Activated B cell treated with CpG ODN at 0.5 μM for 24 hours (primary cell): Measurements from ENCODE around the gene RRP8. TPM values are rescaled to one million over a fixed set of nuclear protein-coding genes. Genes with fewer than 3 reads are reported as not detected.

Experiments used
- ATAC-seq: fragments of 200-7000 bp; cut with Tn5 transposase; one replicate; pipeline ENCODE4 v1.10.0; 2021; ENCODE audit warnings: low read depth, mild to moderate bottlenecking, moderate library complexity
- CTCF ChIA-PET: fragments of 350-600 bp; sonication (Branson Sonifier 250); formaldehyde crosslinking; loops from one replicate; lab custom pipeline; 2021; ENCODE audit warnings: antibody characterized with exemption; lab: Charles Lee
- POLR2A ChIA-PET: fragments of 350-600 bp; sonication (Branson Sonifier 250); formaldehyde crosslinking; loops from one replicate; lab custom pipeline; 2021; ENCODE audit warnings: antibody characterized with exemption; lab: Charles Lee
- DNase-seq: peaks from one replicate; pipeline ENCODE4 v3.0.0; 2022
- H3K27ac Mint-ChIP-seq: one replicate; pipeline ENCODE4 v1.8.0; 2020; ENCODE audit warnings: mixed read lengths
- H3K27me3 Mint-ChIP-seq: one replicate; pipeline ENCODE4 v1.8.0; 2021; ENCODE audit warnings: mixed read lengths
- H3K36me3 Mint-ChIP-seq: one replicate; pipeline ENCODE4 v1.8.0; 2021; ENCODE audit warnings: low read depth, mixed read lengths
- H3K4me1 Mint-ChIP-seq: one replicate; pipeline ENCODE4 v1.8.0; 2021; ENCODE audit warnings: mixed read lengths
- H3K4me3 Mint-ChIP-seq: one replicate; pipeline ENCODE4 v1.8.0; 2020; ENCODE audit warnings: mild to moderate bottlenecking, mixed read lengths
- H3K9me3 Mint-ChIP-seq: one replicate; pipeline ENCODE4 v1.8.0; 2020; ENCODE audit warnings: mixed read lengths
- intact Hi-C: fragments of 100-400 bp; cut with micrococcal nuclease; formaldehyde crosslinking; loops from one replicate; pipeline ENCODE4 v1.15.1; 2024
- total RNA-seq: library from RNA; stranded (reverse); gene quantifications from 2 replicates; pipeline ENCODE4 v1.2.3, GENCODE V29; 2022
- TF ChIP-seq, protein P1 (sequence below): fragments of 200-600 bp; IDR thresholded peaks from one replicate; pipeline ENCODE4 v1.8.0; 2022; ENCODE audit warnings: antibody characterized with exemption, mild to moderate bottlenecking

The RRP8 gene
- total RNA-seq, 1 donor from 2014 or later: 29.1 TPM

GRCh38 chr11:6614446-6614845, 11.0 kb upstream of the RRP8 start:
- Mint-ChIP-seq H3K36me3 (peaks cover 30% of the 10 kb centered on the region), H3K4me1 (peaks cover 25% of the 10 kb centered on the region), H3K9me3 (no peaks in the 10 kb centered on the region), H3K27me3 (no peaks in the 10 kb centered on the region), H3K4me3 (no peak overlapping the region), H3K27ac (no peak overlapping the region)
- no peak for DNase-seq
- no peak for ATAC-seq
- ChIA-PET CTCF (no interaction called here), POLR2A (no interaction called here)
- intact Hi-C loops: loop anchor here (5.0 kb wide), 2 partner anchors 898 to 927 kb away; partner anchors contain the start of genes PPFIBP2, TRIM22 and TRIM5
- TF ChIP-seq, protein P1, sequence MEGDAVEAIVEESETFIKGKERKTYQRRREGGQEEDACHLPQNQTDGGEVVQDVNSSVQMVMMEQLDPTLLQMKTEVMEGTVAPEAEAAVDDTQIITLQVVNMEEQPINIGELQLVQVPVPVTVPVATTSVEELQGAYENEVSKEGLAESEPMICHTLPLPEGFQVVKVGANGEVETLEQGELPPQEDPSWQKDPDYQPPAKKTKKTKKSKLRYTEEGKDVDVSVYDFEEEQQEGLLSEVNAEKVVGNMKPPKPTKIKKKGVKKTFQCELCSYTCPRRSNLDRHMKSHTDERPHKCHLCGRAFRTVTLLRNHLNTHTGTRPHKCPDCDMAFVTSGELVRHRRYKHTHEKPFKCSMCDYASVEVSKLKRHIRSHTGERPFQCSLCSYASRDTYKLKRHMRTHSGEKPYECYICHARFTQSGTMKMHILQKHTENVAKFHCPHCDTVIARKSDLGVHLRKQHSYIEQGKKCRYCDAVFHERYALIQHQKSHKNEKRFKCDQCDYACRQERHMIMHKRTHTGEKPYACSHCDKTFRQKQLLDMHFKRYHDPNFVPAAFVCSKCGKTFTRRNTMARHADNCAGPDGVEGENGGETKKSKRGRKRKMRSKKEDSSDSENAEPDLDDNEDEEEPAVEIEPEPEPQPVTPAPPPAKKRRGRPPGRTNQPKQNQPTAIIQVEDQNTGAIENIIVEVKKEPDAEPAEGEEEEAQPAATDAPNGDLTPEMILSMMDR: no peak

- no peak overlapping the region for H3K4me3 Mint-ChIP-seq
- ATAC-seq: no peak
- no peak overlapping the region for H3K27ac Mint-ChIP-seq
- peaks cover 29% of the 10 kb centered on the region for H3K4me1 Mint-ChIP-seq
- intact Hi-C loops: loop anchor here (5.0 kb wide), 2 partner anchors 899 to 926 kb away; partner anchors contain the start of genes PPFIBP2, TRIM22 and TRIM5
- no peak for DNase-seq
- ChIA-PET POLR2A (interaction anchor here (1.0 to 3.3 kb wide), 7 partner anchors 10 to 133 kb away, joined by 3 to 44 read pairs (median 20); partner anchors contain the start of genes ARFIP2, ILK, MRPL17 and RRP8), CTCF (interaction anchor here (0.9 to 1.3 kb wide), 3 partner anchors 9 to 70 kb away, joined by 3 to 10 read pairs (median 4); partner anchors contain the start of gene MRPL17)
- no peaks in the 10 kb centered on the region for H3K27me3 Mint-ChIP-seq
- TF ChIP-seq, protein P1: no peak
- H3K9me3 Mint-ChIP-seq: no peaks in the 10 kb centered on the region
- peaks cover 40% of the 10 kb centered on the region for H3K36me3 Mint-ChIP-seq
Observed at GRCh38 chr11:6613496-6613895, 10.1 kb upstream of the RRP8 start.

- H3K4me3 Mint-ChIP-seq: peak within 1 kb of the TSS; percentile 85
- POLR2A ChIA-PET: interaction anchor here (0.6 to 3.3 kb wide), 23 partner anchors 9 to 923 kb away, joined by 3 to 44 read pairs (median 4); partner anchors contain the start of genes APBB1, ARFIP2, DCHS1 and ILK
- intact Hi-C loops: loop anchor here (1.0 to 5.0 kb wide), 6 partner anchors 9 to 925 kb away; partner anchors contain the start of genes ARFIP2, ILK, MRPL17 and PPFIBP2
- ATAC-seq: peak; percentile 83
- peak; percentile 92 for DNase-seq
- TF ChIP-seq, protein P1: no peak
- peaks cover 48% of the 10 kb centered on the region for H3K36me3 Mint-ChIP-seq
- peak within 1 kb of the TSS; percentile 85 for H3K27ac Mint-ChIP-seq
- no peaks in the 10 kb centered on the region for H3K27me3 Mint-ChIP-seq
- no peaks in the 10 kb centered on the region for H3K9me3 Mint-ChIP-seq
- CTCF ChIA-PET: interaction anchor here (0.9 to 1.3 kb wide), 5 partner anchors 8 to 71 kb away, joined by 3 to 11 read pairs (median 4); partner anchors contain the start of gene MRPL17
- H3K4me1 Mint-ChIP-seq: peaks cover 29% of the 10 kb centered on the region
Observed at GRCh38 chr11:6612213-6613041, 9.0 kb upstream of the RRP8 start, which contains the start of gene TAF10. TAF10 (minus strand) TSS chr11:6612216; CDS start chr11:6612189, 27 bp downstream.

GRCh38 chr11:6611963-6612212, 8.5 kb upstream of the RRP8 start:
- CTCF ChIA-PET: interaction anchor here (1.0 to 1.2 kb wide), 2 partner anchors 69 to 71 kb away, joined by 3 to 11 read pairs; partner anchors contain the start of gene MRPL17
- POLR2A ChIA-PET: interaction anchor here (0.6 to 3.3 kb wide), 22 partner anchors 9 to 922 kb away, joined by 3 to 44 read pairs (median 4); partner anchors contain the start of genes APBB1, ARFIP2, DCHS1 and ILK
- H3K9me3 Mint-ChIP-seq: no peaks in the 10 kb centered on the region
- H3K27me3 Mint-ChIP-seq: no peaks in the 10 kb centered on the region
- H3K36me3 Mint-ChIP-seq: peaks cover 50% of the 10 kb centered on the region
- H3K27ac Mint-ChIP-seq: peak overlapping the region; percentile 85
- TF ChIP-seq, protein P1: no peak
- peaks cover 29% of the 10 kb centered on the region for H3K4me1 Mint-ChIP-seq
- peak overlapping the region; percentile 85 for H3K4me3 Mint-ChIP-seq
- DNase-seq (no peak), ATAC-seq (no peak)
- intact Hi-C loops: loop anchor here (1.0 to 5.0 kb wide), 6 partner anchors 9 to 925 kb away; partner anchors contain the start of genes ARFIP2, ILK, MRPL17 and PPFIBP2
